Gastroesophageal sphincter (tissue), 3 donors: Measurements from ENCODE around the gene MAN2B2.

Source experiments
- POLR2A ChIP-seq, 2 donors: fragments of 450-650 bp; IDR thresholded peaks; one replicate each; pipeline ENCODE4 v1.6.1; 2017; ENCODE audit warnings: antibody characterized with exemption in 2 of 2, mild to moderate bottlenecking in 2 of 2, moderate library complexity in 1 of 2
- POLR2AphosphoS5 ChIP-seq: sonication (generic); formaldehyde crosslinking; IDR thresholded peaks from one replicate; pipeline ENCODE4 v1.6.1; 2017; ENCODE audit warnings: antibody characterized with exemption
- TF ChIP-seq, protein P1 (sequence below), 4 experiments: fragments of 200-600 bp in 2 of 4; fragments of 450-650 bp in 2 of 4; sonication (generic) in 1 of 4; IDR thresholded peaks; one replicate each; pipeline ENCODE4 v1.5.1; 2017 to 2019; ENCODE audit warnings: antibody characterized with exemption in 4 of 4, mild to moderate bottlenecking in 2 of 4, moderate library complexity in 2 of 4

- TF ChIP-seq, protein P1, sequence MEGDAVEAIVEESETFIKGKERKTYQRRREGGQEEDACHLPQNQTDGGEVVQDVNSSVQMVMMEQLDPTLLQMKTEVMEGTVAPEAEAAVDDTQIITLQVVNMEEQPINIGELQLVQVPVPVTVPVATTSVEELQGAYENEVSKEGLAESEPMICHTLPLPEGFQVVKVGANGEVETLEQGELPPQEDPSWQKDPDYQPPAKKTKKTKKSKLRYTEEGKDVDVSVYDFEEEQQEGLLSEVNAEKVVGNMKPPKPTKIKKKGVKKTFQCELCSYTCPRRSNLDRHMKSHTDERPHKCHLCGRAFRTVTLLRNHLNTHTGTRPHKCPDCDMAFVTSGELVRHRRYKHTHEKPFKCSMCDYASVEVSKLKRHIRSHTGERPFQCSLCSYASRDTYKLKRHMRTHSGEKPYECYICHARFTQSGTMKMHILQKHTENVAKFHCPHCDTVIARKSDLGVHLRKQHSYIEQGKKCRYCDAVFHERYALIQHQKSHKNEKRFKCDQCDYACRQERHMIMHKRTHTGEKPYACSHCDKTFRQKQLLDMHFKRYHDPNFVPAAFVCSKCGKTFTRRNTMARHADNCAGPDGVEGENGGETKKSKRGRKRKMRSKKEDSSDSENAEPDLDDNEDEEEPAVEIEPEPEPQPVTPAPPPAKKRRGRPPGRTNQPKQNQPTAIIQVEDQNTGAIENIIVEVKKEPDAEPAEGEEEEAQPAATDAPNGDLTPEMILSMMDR (IDR thresholded peaks at IDR 0.05), result no peak
- TF ChIP-seq POLR2AphosphoS5 (no peak), POLR2A (IDR thresholded peaks at IDR 0.05) (no peak)
These were observed 10.9 kb upstream of the MAN2B2 start for GRCh38 chr4:6563935-6564645.
